GM19455 (cell line): ENCODE results near the gene ZEB1.
"Not testable (repeated sequence)": the region's sequence is repeated elsewhere in the genome, so short reads cannot be mapped to it uniquely, and the experiment has no call there.

Experiments
- ATAC-seq: cut with Tn5 transposase; IDR thresholded peaks from one replicate; pipeline ENCODE4 v1.9.1; 2021; ENCODE audit not compliant: unreplicated experiment

Gene ZEB1

DNA sequence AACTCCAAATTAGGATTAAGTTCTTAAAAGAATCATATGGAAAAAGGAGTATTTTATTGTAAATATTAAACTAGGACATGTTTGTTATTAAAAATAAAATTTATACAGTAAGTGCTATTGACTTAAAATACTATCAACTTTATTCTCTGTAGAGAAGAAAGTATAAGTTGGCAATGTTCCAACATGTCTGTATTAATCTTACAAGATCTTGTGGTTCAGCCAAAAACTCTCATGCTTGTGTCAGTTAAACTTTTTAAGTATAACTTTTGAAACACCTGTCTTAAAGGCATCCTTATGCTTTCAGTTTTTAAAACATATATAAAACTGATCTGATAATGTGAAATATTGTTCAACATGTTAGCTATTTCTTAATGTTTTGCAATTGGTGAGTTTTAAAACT lies 160.7 kb downstream of the ZEB1 start:
- ATAC-seq: no peak

DNA sequence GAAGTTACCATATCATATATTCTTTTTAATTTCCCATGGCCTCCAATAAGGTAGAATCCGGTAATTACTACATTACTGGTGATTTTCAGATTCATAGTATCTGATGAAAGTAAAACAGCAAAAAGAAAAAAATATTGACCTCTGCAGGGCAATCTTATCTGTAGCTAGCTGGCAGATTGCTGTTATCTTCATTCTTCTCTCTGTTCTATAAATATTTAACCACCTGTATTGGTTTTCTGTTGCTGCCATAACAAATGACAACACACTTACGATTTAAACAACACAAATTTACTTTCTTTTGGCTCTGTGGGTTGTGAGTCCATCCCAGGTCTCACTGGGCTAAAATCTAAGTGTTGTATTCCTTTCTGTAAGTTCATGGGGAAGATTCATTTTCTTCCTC lies 164.5 kb downstream of the ZEB1 start:
- no peak for ATAC-seq

DNA sequence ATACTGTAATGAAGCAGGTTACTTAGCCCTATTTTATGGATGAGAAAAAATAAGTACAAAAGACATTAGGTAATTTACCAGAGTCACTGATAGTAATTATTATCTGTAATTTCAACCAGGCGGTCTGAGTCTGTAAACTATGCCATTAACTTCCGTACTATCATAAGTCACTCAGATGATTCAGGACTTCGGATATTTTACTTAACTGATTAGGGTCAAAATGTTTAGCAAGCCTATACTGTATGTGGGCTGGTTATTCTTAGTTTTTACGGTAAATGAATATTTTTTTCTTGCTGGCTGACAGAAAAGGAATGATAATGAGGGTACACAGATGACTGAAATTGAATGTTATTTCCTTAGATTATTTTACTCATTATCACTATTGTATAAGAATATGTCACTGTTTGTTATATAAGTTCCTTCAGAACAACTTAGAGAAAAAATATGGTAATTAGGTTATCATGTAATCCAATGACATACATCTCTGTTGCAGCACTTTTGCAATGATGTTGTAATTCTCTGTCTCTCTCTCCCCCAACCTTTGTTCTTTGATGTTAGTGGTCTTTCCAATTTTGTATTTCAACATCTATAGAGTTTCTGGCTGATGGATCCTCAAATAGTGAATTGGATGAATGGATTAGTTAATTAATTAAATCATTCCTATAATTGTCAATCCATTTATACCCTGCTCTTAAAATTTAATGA lies 165.6 kb downstream of the ZEB1 start:
- ATAC-seq: no peak

DNA sequence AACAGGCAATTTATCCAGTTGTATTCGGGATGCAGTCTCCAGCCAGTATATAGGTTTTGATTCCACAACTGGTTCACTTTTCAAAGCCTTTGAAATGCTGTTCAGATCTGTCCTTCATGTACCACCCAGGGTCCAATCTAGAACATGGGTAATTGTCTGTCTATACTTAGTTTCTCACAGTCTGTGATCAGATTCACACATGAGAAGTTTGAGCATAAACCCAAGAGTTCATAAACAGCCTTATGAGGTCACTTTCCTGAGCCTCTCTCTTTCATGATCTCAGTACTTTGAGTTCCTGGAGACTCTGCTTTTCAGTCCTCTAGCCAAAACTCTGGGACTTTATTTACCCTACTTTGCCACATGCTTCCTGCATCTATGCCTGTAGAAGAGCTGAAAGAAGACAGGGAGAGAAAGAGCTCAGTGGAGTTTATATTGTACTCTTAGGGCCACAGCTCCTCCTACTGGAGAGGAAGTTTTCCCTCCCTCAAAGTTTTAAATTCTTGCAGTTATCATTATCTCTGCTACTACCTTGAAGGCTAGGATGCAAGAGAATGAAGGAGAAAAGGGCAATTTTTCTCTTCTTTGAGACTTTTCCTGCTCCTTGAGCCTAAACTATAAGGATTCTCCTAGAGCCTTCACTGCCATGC lies 172.0 kb downstream of the ZEB1 start:
- ATAC-seq: no peak

DNA sequence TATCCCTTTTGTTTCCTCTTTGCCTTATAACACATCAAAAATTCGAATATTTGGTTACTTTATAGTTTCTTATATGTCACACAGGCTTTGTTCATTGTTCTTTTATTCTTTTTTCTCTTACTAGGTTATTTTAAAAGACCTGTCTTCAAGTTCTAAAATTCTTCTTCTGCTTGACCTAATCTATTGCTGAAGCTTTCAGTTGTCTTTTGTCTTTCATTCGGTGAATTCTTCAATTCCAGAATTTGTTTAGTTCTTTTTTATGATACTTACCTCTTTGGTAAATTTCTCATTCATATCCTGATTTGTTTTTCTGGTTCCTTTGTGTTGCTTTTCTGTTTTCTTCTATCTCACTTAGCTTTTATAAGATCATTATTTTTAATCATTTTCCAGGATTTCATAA lies 188.4 kb downstream of the ZEB1 start:
- ATAC-seq: no peak

DNA sequence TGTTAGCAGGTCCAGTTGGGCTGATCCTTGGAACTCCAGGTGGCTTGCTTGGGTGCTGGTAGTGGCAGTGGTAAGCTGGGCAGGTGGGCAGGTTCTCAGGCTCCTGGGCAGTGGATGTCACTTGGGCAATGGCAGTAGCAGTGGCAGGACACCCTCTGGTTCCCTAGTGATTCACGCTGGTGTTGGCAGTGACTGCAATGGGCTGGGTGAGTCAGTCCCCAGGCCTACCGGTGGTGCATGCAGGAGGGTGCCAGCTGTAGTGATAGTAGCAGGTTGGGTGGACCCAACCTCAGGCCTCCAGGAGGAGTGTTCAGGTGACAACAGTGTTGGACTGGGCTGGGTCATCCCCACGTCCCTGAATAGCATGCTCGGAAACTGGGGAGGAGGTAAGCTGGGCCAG lies 189.2 kb downstream of the ZEB1 start:
- ATAC-seq: no peak

DNA sequence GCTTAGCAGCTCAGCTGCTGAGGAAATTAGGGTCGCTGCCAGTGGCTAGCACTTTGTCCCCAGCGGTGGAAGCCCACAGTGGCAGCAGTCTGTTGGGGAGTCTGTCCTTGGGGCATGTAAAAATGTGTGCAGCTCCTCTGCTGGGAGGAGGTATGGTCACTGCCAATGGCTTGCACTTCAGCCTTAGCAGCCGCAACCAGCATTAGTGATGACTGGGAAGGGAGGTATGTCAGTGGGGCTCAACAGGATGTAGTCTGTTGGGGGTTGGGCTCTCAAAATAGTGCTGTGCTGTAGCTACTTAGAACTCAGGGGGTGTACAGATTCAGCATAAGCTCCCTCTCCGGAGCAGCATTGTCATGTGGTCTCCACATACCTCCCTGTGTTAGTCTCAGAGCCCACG lies 189.9 kb downstream of the ZEB1 start:
- no peak for ATAC-seq

DNA sequence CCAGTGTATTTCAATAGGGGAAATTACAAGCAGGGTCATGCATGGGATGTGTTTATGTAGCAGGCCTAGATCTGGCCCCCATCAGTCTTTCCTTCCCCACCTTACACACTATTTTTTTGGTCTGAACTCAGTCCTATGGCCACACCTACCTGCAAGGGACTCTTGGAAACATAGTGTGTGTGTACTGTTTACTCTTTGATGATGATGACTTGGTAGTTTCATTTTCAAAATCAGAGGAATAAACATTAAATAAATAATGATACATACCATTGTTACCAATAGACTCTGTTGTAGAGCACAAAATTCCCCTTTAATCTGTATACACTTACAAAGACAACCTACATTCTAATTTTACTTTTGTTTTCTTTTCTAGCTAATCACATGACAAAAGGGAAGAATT lies 191.0 kb downstream of the ZEB1 start:
- ATAC-seq: no peak

DNA sequence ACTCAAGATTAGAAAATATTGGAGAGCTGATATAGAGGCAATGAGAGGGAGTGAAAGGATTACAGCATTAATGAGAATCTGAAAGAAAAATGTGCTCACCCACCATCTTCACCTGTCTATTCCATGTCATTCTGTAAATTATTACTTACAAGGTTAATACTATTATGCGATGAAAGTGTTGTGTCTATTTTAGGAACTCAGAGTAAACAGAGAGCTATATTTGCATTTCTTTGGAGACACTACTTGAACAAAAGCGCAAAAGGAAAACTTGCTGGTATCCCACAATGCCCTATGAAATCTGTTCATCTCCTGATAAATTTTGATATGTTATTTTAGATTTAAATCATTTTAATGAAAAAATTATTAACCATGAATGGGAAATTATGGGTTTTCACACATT lies 196.1 kb downstream of the ZEB1 start:
- ATAC-seq: no peak

DNA sequence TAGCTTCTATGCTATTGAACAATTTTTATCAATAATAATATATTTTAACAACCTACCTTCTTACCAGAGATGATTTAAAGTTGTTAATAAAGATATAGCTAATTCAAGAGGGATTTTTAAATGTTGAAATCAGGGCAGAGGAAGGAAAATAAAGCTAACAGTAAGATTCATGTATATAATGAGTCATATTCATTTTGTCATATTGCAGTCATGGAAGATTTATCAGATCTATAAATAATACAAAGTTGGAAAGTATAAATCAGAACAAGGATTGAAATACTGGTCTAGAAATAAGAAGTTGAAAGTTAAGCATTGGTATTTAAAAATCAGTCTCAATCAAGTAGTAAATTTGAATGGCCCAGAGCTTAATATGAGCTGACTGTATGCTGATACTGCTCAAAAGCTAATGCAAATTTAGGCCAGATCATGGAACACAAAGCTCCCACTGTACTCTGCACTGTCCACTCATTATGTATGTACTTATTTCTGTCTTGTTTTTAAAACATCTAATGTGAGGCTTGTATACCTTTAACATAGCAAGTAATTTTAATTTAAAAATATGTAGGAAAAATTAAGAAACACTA lies 196.9 kb downstream of the ZEB1 start:
- ATAC-seq: no peak

DNA sequence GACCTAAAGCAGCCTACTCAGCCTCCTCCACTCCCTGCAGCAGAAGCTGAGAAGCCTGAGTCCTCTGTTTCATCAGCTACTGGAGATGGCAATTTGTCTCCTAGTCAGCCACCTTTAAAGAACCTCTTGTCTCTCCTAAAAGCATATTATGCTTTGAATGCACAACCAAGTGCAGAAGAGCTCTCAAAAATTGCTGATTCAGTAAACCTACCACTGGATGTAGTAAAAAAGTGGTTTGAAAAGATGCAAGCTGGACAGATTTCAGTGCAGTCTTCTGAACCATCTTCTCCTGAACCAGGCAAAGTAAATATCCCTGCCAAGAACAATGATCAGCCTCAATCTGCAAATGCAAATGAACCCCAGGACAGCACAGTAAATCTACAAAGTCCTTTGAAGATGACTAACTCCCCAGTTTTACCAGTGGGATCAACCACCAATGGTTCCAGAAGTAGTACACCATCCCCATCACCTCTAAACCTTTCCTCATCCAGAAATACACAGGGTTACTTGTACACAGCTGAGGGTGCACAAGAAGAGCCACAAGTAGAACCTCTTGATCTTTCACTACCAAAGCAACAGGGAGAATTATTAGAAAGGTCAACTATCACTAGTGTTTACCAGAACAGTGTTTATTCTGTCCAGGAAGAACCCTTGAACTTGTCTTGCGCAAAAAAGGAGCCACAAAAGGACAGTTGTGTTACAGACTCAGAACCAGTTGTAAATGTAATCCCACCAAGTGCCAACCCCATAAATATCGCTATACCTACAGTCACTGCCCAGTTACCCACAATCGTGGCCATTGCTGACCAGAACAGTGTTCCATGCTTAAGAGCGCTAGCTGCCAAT lies 202.2 kb downstream of the ZEB1 start:
- no peak for ATAC-seq

DNA sequence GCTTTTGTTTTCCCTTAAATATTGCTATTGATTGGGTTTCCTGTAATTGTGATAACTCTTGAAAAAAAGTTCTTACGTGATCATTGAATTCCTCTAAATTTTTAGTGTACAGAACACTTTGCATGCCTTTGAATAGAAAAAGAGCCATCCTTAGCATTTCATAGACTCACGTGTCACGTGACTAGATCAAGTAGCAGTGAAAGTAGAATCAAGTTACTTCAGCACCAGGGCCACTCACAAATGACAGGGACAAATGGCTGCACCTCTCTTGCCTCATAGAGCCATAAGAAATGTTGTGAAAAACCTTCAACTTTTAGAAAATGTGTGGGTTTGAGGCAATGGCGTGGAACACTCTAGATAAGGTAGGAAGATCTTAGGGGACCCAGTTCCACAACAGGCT lies 203.8 kb downstream of the ZEB1 start:
- no peak for ATAC-seq

DNA sequence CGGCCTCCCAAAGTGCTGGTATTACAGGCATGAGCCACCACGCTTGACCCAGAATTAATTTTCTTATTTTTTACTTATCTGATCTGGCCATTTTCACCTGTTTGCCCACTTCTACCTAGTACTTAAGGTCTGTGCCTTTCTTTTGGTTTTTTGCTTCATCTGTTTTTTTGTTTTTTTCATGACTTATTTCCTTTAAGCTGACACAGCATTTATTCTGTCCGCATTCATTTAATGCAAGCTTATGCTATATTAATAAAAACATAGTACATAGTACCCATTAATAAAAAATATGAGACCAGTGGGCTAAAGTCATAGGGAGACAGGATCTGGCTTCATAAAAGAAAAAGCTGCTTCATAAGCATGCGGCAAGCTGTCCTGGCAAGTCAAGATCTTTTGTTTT lies 205.4 kb downstream of the ZEB1 start:
- no peak for ATAC-seq

DNA sequence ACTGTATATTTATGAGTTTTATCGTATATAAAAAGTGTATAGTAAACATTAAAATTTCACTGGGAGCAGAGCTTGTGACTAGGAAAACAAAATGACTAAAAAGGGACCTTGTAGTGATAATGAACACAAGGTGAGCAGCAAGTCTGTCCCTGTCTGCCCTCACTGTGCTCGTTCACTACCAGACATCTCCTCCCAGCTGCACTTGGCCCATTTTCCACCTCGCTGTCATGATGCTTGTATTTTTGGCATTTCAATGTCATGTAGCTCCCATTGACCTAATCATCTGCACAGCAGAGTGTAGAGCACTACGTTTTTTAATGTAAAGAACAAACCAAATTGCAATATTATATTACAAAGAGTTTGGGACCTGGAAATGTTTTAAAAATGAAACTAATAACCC lies 207.2 kb downstream of the ZEB1 start:
- ATAC-seq: no peak

DNA sequence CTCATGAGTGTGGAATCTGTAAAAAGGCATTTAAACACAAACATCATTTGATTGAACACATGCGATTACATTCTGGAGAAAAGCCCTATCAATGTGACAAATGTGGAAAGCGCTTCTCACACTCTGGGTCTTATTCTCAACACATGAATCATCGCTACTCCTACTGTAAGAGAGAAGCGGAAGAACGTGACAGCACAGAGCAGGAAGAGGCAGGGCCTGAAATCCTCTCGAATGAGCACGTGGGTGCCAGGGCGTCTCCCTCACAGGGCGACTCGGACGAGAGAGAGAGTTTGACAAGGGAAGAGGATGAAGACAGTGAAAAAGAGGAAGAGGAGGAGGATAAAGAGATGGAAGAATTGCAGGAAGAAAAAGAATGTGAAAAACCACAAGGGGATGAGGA lies 207.7 kb downstream of the ZEB1 start:
- no peak for ATAC-seq

DNA sequence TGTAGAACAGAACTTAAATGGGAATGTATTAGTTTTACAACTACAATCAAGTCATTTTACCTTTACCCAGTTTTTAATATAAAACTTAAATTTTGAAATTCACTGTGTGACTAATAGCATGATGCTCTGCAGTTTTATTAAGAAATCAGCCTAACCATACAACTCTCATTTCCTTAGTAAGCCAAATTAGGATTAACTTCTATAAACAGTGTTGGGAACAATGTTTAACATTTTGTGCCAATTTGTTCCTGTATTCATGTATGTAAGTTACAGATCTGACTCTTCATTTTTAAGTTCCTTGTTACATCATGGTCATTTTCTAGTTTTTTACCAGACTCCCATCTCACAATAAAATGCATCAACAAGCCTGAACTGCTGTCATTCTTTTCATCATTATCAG lies 209.8 kb downstream of the ZEB1 start:
- no peak for ATAC-seq

DNA sequence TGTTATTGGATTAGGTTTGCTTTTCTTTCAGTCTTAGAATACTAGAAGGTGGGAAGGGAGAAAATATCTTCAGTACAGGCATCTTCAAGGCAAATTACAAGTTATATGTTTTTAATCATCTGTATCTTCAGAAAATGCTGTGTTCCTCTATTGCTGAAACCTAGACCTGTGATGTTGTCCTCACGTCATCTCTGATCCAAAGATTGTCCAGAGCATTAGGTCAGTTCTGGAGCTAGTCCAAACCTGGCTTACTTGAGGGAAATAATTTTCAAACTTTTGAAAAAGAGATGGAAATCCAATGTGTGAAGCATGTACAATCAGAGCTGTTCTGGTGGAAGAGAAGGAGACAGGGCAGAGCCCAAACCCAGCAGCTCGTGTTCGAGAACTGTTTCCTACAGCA lies 217.3 kb downstream of the ZEB1 start:
- ATAC-seq: no peak

DNA sequence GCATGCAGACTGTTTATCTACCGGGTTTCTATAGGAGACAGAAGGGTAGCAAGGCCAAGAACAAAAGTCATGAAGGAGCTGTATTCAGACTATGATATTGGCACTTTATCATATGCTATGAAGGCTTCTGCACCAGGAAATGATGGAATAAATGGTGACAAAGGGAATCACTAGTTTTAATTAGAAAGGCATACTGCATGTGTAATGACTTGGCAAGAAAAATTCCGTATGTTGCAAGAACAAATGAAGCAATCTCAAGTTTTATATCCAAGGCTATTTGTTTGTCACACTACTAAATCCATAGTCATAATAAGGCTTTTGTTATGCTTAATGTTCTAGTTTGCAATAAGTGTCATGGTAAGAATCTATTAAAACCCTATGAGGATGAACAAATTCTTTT lies 230.9 kb downstream of the ZEB1 start:
- ATAC-seq: no peak

DNA sequence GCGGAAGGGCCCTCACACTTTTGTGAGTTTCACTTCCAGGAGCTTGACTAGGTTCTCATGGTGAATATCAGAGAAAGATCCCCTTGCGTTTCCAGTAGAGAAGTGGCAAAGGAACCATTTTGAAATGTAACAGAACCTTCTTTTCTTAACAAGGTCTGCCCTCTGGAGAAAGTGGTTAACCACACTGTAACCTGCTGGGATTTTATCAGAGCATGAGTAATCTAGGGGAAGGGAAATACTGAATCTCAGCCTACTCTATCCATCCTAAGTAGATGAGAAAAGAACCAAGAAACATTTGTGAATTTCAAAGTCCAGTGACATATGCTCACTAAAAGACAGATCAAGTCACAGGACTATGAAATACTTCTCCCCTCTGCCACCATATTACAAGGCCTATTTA lies 235.5 kb downstream of the ZEB1 start:
- ATAC-seq: no peak

DNA sequence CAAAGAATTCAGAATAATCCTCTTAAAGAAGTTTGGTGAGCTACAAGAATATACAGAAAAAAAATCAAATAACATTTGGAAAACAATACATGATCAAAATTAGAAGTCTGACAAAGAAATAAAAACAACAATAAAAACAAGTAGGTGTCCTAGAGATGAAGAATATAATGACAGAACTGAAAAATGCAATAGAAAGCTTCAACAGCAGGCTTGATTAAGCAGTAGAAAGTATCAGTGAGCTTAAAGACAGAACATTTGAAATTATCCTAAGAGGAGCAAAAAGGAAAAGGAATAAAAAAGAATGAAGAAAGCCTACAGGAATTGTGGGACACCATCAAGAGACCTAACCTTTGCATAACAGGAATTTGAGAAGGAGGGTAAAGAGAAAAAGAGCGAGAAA lies 238.8 kb downstream of the ZEB1 start:
- ATAC-seq: no peak

DNA sequence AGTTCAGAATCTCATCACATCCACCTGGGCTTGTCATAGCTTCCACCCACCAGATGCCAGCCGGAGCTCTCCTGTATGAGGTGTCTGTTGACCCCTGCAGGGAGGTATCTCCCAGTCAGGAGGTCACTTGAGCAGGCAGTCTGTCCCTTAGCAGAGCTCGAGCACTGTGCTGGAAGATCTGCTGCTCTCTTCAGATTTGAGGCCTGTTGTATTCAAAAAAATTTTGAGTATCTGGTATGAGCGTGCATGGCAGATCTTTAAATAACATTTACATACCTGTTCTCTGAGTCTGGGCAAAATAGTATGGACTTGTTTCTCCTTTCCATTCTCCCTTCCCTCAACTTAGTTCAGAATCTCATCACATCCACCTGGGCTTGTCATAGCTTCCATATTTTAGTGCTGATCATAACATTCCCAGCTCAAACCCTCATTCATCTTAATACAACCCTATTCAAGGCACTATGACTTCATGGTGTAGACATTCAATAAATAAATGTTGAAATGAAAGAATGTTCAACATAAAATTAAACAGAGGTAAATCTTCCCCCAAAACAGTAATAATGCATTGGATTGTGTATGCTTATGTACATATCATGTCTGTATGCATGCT lies 249.3 kb downstream of the ZEB1 start:
- ATAC-seq: not testable (repeated sequence)
